ENCODE results near the gene MAP3K14.
A peak's percentile ranks its signal among the peaks of the same experiment; 100 is the strongest.

MAP3K14 gene

GRCh38 chr17:45338996-45339535 is 22.2 kb upstream of the MAP3K14 start:
- DNase-seq = no peak

DNA sequence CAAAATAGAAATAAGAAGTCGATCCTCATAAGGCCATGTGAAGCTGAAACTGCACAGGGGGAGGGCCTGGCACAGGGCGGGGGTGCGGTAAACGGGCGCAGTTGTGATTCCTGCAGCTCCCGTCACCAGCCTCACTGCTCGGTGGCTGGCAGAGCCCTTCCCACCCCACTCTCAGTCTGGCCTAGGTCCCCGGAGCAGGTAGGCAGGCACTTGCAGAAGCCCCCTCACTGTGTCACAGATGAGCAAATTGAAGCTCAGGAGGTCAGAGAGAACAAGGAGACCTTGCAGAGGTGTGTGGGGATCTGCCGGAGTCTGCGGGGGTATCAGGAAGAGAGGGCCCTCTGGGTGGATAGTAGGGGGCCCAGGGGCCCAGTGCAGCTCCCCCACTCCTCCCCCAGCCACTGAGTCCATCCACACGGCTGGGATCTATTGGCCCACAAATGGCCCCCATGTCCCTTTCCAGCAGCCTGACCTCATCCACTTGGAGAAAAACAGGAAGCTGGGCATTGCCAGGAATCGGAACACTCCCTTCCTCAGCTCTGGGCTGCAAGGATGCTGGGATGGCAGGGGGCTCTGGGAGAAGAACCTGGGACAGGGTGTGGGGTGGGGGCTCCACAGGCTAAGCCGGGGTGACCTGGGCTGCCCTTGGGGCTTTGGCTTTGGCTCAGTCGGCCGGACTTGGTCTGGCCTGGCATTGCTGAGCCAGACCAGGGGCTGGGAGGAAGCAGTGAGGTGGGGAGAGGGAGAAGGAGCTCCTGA is 21.4 kb upstream of the MAP3K14 start:
- DNase-seq = no peak

GRCh38 chr17:45336390-45337182 is 19.8 kb upstream of the MAP3K14 start:
- DNase-seq = no peak

GRCh38 chr17:45335721-45336120 is 18.9 kb upstream of the MAP3K14 start:
- no peak for DNase-seq

GRCh38 chr17:45334701-45335677 is 18.2 kb upstream of the MAP3K14 start:
- DNase-seq = no peak

DNA sequence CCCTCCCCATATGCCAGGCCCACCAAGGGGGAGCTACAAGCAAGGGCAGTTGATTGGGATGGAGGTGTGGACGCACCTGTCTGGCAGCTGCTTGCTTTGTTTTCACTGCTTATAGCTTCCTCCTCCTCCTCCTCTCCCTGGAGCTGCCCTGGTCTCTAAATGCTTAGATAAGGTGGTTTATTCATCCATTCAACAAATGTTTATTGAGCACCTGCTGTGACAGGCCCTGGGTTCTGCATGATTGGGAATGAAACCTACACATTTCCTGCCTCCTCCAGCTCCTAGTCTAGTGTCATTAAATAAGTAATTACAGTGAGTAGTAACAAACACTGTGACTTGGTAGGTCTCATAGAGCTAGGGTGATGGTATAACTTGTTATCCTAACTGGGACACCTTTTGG is 17.4 kb upstream of the MAP3K14 start:
- no peak for DNase-seq

GRCh38 chr17:45333702-45334092 is 16.9 kb upstream of the MAP3K14 start:
- DNase-seq = no peak

- DNase-seq = no peak
These were observed 16.3 kb upstream of the MAP3K14 start for GRCh38 chr17:45332989-45333701.

DNA sequence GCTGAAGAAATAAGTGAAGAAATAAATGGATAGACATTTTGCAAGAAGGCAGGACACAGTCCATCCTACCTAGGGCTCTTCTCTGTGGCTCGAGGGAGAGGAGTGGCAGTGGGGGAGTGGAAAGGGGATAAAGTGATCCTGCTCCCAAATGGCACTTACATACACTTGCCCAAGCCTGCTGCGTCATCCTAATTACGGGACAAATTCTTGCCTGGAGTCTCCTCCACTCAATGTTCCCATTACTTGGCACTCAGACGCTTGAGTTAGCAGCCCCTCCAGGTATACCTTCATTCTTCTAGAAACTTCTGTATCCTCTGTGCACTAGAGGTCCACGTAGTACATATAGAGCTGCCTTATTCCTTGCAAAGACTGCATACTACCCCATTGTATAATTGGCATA is 15.7 kb upstream of the MAP3K14 start:
- DNase-seq = no peak

GRCh38 chr17:45326626-45327025 is 9.8 kb upstream of the MAP3K14 start:
- peak in 1 of 5 experiments; percentile 65 for DNase-seq

- DNase-seq = no peak
These were observed 9.0 kb upstream of the MAP3K14 start for GRCh38 chr17:45325810-45326209.

- no peak for DNase-seq
These were observed 7.5 kb upstream of the MAP3K14 start for GRCh38 chr17:45324336-45324735.

DNA sequence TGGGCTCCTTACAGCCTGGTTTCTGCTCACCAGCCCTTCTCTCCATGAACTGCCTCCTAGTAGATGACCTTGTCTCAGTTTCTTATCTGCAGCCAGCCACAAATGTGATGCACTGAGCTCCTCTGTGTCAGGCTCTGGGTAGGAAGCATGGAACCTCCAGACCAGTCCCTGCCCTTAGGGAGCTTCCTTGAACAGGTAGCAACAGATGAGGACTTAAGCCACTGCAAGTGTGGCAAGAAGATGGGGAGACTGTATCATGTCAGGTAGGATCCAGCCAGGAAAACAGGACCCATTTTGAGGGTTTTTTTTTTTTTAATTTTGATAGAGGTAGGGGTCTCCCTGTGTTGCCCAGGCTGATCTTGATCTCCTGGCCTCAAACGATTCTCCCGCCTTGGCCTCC is 5.3 kb upstream of the MAP3K14 start:
- no peak for DNase-seq

- DNase-seq = peak in 1 of 5 experiments; percentile 57
These were observed 4.2 kb upstream of the MAP3K14 start for GRCh38 chr17:45320931-45321461.

GRCh38 chr17:45320349-45320930 is 3.6 kb upstream of the MAP3K14 start:
- DNase-seq = no peak

GRCh38 chr17:45319239-45319703 is 2.5 kb upstream of the MAP3K14 start:
- DNase-seq = no peak

DNA sequence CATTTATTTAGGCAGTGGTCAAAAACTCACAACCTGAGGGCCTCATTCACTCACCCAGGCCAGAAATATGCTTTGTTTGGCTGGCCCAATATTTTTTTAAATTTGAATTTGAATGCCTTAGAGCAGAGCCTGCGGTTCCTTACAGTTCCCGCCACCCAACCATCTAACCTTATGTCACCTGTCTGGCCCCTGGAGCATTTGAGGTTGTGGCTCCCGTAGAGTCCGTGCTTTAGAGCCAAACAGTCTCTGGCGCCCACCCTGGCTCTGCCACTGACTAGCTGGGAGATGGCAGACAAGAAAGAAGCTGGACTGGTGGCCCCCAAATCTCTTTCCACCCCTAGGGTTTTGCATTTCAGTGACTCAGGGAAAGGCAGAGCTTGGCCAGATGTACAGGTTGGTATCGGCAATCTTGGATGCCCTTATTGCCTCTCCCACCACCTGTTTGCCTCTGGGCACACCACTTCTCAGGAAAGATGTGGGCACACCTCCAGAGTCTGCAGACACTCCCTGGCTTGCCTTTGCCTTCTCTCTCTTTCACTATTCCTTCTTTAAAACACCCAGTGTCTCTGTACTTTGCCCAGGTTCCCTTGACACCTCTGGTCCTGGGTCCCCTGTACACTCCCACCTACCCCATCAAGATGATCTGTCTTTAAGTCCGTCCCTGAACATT is 1.9 kb upstream of the MAP3K14 start:
- DNase-seq = no peak

DNA sequence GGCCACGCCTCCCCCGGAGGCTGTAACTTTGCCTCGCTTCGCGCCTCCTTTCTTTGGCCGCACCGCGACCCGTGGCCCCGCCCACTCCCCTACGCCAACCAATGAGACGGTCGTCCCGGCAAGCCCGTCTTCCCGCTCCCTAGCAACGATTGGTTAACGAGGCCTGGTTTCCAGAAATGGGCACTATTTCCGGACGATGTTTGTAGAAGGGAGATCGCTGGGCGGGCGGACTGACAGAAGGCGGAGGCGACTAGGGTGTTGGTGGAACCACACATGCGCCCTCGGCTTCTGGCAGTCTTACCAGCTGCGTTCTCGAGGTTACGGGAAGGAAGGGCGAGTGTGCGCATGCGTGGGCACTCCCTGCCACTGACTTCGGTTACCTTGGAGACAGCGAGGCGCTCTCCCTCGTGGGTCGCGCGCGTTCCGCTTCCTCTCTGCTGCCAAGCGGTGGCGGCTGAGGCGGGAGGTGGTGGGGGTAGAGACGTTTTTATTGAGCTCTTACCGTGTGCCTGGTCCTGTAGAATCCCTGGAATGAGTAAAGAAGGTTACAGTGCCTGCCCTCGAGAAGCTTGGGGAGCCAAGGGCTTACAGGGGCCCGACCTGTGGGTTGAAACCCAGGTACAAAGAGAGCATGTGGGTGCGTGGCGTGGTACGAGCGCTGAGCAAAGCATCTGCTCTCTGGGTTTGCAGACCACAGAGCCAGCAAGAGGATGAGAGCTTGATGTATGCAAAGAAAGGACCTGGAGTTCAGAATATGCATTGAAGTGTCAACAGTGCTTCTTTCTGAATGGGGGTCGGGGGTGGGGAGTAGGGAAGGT is 500 bp upstream of the MAP3K14 start:
- DNase-seq = peak; percentile 99 to 100 (median 100)

- DNase-seq = no peak
These were observed 979 bp downstream of the MAP3K14 start for GRCh38 chr17:45315648-45316433.

Data from T-helper 2 cell (primary cell).